ENCODE measurements around the gene AMBP.

GRCh38 chr9:114060711-114061110 lies 17.4 kb downstream of the AMBP start:
- TF ChIP-seq CTCF (IDR thresholded peaks at IDR 0.05) (no peak), RCOR1 (IDR thresholded peaks at IDR 0.05; ENCODE audit: low read length) (no peak), MAX (IDR thresholded peaks at IDR 0.05; ENCODE audit: low read depth) (no peak)
